ENCODE measurements around the gene LMBR1L. TPM values are rescaled to one million over a fixed set of nuclear protein-coding genes. Genes with fewer than 3 reads are reported as not detected.

The LMBR1L gene
- total and polyA plus RNA-seq, 2 of the 13 experiments (the other 11 are each of a cell fraction or from before 2014, with no cell fraction given) = 12.2 to 65.9 TPM

GRCh38 chr12:49121047-49121696 lies 10.5 kb upstream of the LMBR1L start (continued):
- TF ChIP-seq PRMT3 (CRISPR knock-in tag; IDR thresholded peaks at IDR 0.05; ENCODE audit: borderline replicate concordance, low read depth) (no peak), CENPT (CRISPR knock-in tag; IDR thresholded peaks at IDR 0.05; ENCODE audit: low read depth) (no peak), ZNF777 (CRISPR knock-in tag; IDR thresholded peaks at IDR 0.05) (no peak), KLF13 (CRISPR knock-in tag; IDR thresholded peaks at IDR 0.05) (no peak), MLXIP (CRISPR knock-in tag; IDR thresholded peaks at IDR 0.05; ENCODE audit: borderline replicate concordance) (no peak), IRF9 (CRISPR knock-in tag; IDR thresholded peaks at IDR 0.05; ENCODE audit: borderline replicate concordance) (0 out of 2 replicates have a peak, but pooled peaks have one; percentile 34), AGO2 (optimal IDR thresholded peaks at IDR 0.05; ENCODE audit: low read depth, low read length) (no peak), MIER3 (CRISPR knock-in tag; IDR thresholded peaks at IDR 0.05; ENCODE audit: borderline replicate concordance) (0 out of 2 replicates have a peak, but pooled peaks have one; percentile 28), NR2F1 (CRISPR knock-in tag; IDR thresholded peaks at IDR 0.05) (peak; percentile 41 to 54; a peak in 1 of 4 replicates), ELF1 (CRISPR knock-in tag; IDR thresholded peaks at IDR 0.05) (peak; percentile 87), ZNF614 (CRISPR knock-in tag; IDR thresholded peaks at IDR 0.05; ENCODE audit: borderline replicate concordance) (peak; percentile 46; the same call in 1 of the 2 replicates), CAMTA2 (CRISPR knock-in tag; IDR thresholded peaks at IDR 0.05; ENCODE audit: borderline replicate concordance) (no peak), ZNF362 (CRISPR knock-in tag; IDR thresholded peaks at IDR 0.05; ENCODE audit: borderline replicate concordance) (no peak), ZBTB44 (CRISPR knock-in tag; IDR thresholded peaks at IDR 0.05) (no peak), KAT8 (CRISPR knock-in tag; IDR thresholded peaks at IDR 0.05) (0 out of 2 replicates have a peak, but pooled peaks have one; percentile 42), PHF8 (CRISPR knock-in tag; IDR thresholded peaks at IDR 0.05) (no peak), ZNF776 (CRISPR knock-in tag; IDR thresholded peaks at IDR 0.05) (no peak)
